Epithelial cell of esophagus (primary cell): ENCODE results near the gene ESX1.
"Not testable (repeated sequence)": the region's sequence is repeated elsewhere in the genome, so short reads cannot be mapped to it uniquely, and the experiment has no call there.

ENCODE experiments used
- DNase-seq: peaks from one replicate; pipeline ENCODE4 v3.0.0; 2010; ENCODE audit warnings: low read depth
- H3K4me3 ChIP-seq: 2 replicates; pipeline ENCODE4 v1.5.1; 2011; ENCODE audit warnings: mild to moderate bottlenecking, low read length, control low read depth
- TF ChIP-seq, protein P1 (sequence below): IDR thresholded peaks from 2 replicates; pipeline ENCODE4 v1.5.1; 2011; ENCODE audit warnings: low read depth, mild to moderate bottlenecking, low read length, control low read depth, inconsistent platforms; ENCODE audit not compliant: insufficient read depth; ENCODE audit errors: missing control alignments

ESX1 gene

DNA sequence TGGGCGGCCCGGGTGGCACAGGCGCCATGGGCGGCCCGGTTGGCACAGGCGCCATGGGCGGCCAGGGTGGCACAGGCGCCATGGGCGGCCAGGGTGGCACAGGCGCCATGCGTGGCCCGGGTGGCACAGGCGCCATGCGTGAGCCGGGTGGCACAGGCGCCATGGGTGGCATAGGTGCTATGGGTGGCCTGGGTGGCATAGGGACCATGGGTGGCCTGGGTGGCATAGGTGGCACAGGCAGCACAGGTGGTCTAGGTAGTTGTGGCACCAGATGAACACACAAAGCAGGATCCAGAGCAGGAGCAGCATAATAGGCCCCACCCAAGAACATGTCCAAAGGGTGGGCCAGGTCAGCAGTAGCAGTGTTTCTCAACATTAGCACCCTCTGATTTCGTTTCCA, 4.3 kb downstream of the ESX1 start:
- DNase-seq = no peak
- H3K4me3 ChIP-seq = no peak overlapping the region
- TF ChIP-seq, protein P1, sequence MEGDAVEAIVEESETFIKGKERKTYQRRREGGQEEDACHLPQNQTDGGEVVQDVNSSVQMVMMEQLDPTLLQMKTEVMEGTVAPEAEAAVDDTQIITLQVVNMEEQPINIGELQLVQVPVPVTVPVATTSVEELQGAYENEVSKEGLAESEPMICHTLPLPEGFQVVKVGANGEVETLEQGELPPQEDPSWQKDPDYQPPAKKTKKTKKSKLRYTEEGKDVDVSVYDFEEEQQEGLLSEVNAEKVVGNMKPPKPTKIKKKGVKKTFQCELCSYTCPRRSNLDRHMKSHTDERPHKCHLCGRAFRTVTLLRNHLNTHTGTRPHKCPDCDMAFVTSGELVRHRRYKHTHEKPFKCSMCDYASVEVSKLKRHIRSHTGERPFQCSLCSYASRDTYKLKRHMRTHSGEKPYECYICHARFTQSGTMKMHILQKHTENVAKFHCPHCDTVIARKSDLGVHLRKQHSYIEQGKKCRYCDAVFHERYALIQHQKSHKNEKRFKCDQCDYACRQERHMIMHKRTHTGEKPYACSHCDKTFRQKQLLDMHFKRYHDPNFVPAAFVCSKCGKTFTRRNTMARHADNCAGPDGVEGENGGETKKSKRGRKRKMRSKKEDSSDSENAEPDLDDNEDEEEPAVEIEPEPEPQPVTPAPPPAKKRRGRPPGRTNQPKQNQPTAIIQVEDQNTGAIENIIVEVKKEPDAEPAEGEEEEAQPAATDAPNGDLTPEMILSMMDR = no peak

DNA sequence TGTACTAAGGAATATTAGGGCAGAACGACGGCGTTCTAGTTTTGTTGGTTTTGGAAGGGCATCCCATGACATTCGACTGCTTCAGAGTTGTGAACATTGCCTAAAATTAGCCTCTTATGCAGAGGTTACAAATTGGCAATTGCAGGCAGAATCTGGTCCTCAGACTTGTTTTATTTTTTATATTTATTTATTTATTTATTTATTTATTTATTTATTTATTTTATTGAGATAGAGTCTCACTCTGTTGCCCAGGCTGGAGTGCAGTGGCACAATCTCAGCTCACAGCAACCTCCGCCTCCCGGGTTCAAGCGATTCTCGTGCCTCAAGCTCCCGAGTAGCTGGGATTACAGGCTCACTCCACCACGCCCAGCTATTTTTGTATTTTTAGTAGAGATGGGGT, 24.7 kb downstream of the ESX1 start:
- H3K4me3 ChIP-seq, DNase-seq: not testable (repeated sequence)

DNA sequence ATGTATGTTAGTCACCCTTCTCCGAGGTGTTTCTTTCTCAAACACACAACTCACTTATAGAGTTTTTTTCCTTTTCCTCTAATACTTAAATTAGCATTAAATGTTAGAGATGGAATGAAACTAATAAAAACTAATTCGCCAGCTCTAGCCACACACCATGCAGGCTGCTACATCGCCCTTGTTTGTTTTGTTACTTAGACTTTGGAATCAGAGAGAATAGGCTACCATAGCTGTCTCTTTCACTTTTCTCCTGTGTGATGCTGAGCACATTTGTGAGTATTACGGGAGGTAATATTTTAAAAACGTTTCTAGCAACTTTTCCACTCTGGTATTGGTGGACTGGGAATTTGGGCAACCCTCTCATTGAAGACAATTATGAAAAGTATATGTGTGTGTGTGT, 43.5 kb downstream of the ESX1 start:
- no peak for DNase-seq
- no peak overlapping the region for H3K4me3 ChIP-seq
- TF ChIP-seq, protein P1 = no peak

DNA sequence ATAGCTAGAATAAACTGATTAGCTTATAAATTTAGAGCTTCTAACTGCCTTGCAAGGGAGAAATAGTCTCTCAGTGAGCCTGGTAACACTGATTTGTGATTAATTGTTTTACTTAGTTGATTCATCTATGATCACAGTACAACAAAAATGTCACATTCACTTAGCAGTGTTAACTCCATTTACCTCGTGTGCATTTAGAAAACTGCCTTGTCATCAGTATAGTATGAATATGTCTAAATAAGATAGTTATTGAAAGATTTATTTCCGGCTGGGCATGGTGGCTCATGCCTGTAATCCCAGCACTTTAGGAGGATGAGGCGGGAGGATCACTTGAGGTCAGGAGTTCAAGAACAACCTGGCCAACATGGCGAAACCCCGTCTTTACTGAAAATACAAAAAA, 49.2 kb downstream of the ESX1 start:
- no peak for DNase-seq
- TF ChIP-seq, protein P1 = no peak
- H3K4me3 ChIP-seq = no peak overlapping the region
